Measurements from ENCODE around the gene MPHOSPH8. TPM values are rescaled to one million over a fixed set of nuclear protein-coding genes. Genes with fewer than 3 reads are reported as not detected.

MPHOSPH8 gene
- polyA plus RNA-seq, 1 donor (not counting 4 experiments of a cell fraction or from before 2014, with no cell fraction given), result 24.7 TPM

DNA sequence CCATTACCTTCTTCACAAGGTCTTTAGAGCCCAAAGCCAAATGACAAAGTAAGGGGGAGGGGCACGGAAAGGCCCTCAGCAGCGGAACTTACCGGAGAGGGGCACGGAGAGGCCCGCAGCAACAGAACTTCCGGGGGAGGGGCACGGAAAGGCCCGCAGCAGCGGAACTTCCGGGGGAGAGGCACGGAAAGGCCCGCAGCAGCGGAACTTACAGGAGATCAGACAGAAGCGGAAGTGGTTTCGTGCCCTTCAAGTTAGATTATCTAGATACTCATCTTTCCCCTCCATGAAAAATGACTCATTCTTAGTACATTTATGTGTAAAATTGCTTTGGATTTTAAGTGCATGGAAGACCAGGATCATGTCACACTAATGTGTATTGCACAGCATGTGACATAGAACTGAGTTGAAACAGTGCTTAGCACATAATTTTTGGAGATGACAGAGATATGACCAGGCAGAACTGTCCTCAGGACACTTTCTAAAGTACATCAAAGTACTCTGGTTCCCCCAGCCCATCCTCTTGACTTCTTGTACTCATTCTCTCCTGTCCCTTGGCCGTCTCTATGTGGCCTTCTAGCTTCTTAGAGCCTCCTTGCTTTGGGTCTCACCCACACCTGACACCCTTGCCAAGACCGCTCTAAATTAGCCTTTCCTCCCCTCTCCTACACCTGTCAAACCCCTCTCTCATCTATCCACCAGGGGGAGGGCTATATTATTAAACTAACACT is 46.4 kb upstream of the MPHOSPH8 start:
- Histone ChIP-seq H3K36me3 (ENCODE audit: control insufficient read depth in 2 of 2, extremely low read depth in 1 of 2, insufficient read depth in 2 of 2, low read length in 2 of 2) (no peaks in the 10 kb centered on the region), H3K4me3 (ENCODE audit: control insufficient read depth in 2 of 3, extremely low read depth in 1 of 3, insufficient read depth in 2 of 3, low read depth in 1 of 3, low read length in 3 of 3) (no peak overlapping the region), H3K27me3 (ENCODE audit: control insufficient read depth, extremely low read depth, insufficient read depth, low read length) (no peaks in the 10 kb centered on the region), H3K9me1 (ENCODE audit: control insufficient read depth, extremely low read depth, insufficient read depth, low read length) (no peaks in the 10 kb centered on the region), H3K4me1 (ENCODE audit: control insufficient read depth, extremely low read depth, insufficient read depth, low read length) (no peaks in the 10 kb centered on the region), H3K9ac (ENCODE audit: control insufficient read depth, extremely low read depth, insufficient read depth, low read length) (no peak overlapping the region), H3K79me2 (ENCODE audit: control insufficient read depth, insufficient read depth, low read length) (no peaks in the 10 kb centered on the region), H4K20me1 (ENCODE audit: control insufficient read depth, extremely low read depth, insufficient read depth, low read length) (no peaks in the 10 kb centered on the region), H3K27ac (ENCODE audit: control insufficient read depth, insufficient read depth, low read length) (no peak overlapping the region), H3K4me2 (ENCODE audit: control insufficient read depth, extremely low read depth, insufficient read depth, low read depth, low read length) (peak overlapping the region; percentile 69), H2AFZ (ENCODE audit: control insufficient read depth, low read length) (peak overlapping the region; percentile 60), H3K9me3 (ENCODE audit: control insufficient read depth, low read depth, low read length) (no peaks in the 10 kb centered on the region)
- no peak for TF ChIP-seq EZH2 (IDR thresholded peaks at IDR 0.05; ENCODE audit: low read length)
- TF ChIP-seq, protein P1, sequence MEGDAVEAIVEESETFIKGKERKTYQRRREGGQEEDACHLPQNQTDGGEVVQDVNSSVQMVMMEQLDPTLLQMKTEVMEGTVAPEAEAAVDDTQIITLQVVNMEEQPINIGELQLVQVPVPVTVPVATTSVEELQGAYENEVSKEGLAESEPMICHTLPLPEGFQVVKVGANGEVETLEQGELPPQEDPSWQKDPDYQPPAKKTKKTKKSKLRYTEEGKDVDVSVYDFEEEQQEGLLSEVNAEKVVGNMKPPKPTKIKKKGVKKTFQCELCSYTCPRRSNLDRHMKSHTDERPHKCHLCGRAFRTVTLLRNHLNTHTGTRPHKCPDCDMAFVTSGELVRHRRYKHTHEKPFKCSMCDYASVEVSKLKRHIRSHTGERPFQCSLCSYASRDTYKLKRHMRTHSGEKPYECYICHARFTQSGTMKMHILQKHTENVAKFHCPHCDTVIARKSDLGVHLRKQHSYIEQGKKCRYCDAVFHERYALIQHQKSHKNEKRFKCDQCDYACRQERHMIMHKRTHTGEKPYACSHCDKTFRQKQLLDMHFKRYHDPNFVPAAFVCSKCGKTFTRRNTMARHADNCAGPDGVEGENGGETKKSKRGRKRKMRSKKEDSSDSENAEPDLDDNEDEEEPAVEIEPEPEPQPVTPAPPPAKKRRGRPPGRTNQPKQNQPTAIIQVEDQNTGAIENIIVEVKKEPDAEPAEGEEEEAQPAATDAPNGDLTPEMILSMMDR (optimal IDR thresholded peaks at IDR 0.05 in 1 of 3, IDR thresholded peaks at IDR 0.05 in 1 of 3, conservative IDR thresholded peaks at IDR 0.05 in 1 of 3; ENCODE audit: extremely low read depth in 1 of 3, insufficient read depth in 2 of 3, low read length in 3 of 3), result peak in 1 of 3 experiments; percentile 4
- FAIRE-seq, result peak; percentile 52
- dilution Hi-C loops (cut with MboI; ENCODE audit: extremely low pct_ligation_motif_present, low sequenced_read_pairs), result no loop called here
- no peak for DNase-seq (ENCODE audit: low read depth, low spot score)

DNA sequence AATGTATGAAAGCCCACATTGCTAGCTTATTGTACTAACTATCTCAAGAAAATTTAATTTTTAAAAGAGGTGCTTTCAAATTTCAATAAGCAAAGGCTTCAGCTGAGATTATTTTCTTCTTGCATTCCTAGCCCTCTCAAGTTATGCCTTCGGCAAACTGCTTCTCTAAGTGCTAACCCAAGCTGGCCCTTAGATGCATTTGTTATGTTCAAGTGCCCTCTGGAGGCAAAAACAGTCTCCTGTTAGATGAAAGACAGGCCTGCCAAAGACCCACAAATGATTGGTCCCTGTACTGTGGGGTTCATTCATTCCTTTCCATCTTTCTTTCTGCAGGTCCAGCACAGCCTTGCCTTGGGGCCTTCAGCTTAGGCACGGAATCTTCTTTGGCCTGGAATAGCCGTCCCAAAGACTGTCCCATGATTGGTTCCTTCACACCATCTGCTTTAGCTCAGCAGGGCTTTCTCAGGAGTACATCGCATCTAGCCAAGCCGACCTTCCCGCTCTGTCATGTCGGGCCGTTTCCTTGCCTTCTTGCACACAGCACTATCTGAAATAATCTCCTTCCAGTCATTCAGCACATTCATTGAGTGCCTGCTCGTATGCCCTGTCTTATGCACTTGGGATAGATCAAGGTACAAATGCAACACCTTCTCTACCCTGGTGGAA is 45.7 kb upstream of the MPHOSPH8 start:
- dilution Hi-C loops (cut with MboI; ENCODE audit: extremely low pct_ligation_motif_present, low sequenced_read_pairs), result no loop called here
- no peak overlapping the region for H3K27ac ChIP-seq (ENCODE audit: control insufficient read depth, insufficient read depth, low read length)
- peak; percentile 60 for FAIRE-seq
- H2AFZ ChIP-seq (ENCODE audit: control insufficient read depth, low read length), result no peak overlapping the region
- DNase-seq (ENCODE audit: low read depth, low spot score), result no peak
- H3K27me3 ChIP-seq (ENCODE audit: control insufficient read depth, extremely low read depth, insufficient read depth, low read length), result no peaks in the 10 kb centered on the region
- H3K4me3 ChIP-seq (ENCODE audit: control insufficient read depth in 2 of 3, extremely low read depth in 1 of 3, insufficient read depth in 2 of 3, low read depth in 1 of 3, low read length in 3 of 3), result no peak overlapping the region
- H3K4me1 ChIP-seq (ENCODE audit: control insufficient read depth, extremely low read depth, insufficient read depth, low read length), result no peaks in the 10 kb centered on the region
- H3K79me2 ChIP-seq (ENCODE audit: control insufficient read depth, insufficient read depth, low read length), result no peaks in the 10 kb centered on the region
- H3K36me3 ChIP-seq (ENCODE audit: control insufficient read depth in 2 of 2, extremely low read depth in 1 of 2, insufficient read depth in 2 of 2, low read length in 2 of 2), result no peaks in the 10 kb centered on the region
- H3K9me3 ChIP-seq (ENCODE audit: control insufficient read depth, low read depth, low read length), result no peaks in the 10 kb centered on the region
- peak overlapping the region; percentile 69 for H3K4me2 ChIP-seq (ENCODE audit: control insufficient read depth, extremely low read depth, insufficient read depth, low read depth, low read length)
- H3K9ac ChIP-seq (ENCODE audit: control insufficient read depth, extremely low read depth, insufficient read depth, low read length), result no peak overlapping the region
- H4K20me1 ChIP-seq (ENCODE audit: control insufficient read depth, extremely low read depth, insufficient read depth, low read length), result no peaks in the 10 kb centered on the region
- TF ChIP-seq, protein P1 (optimal IDR thresholded peaks at IDR 0.05 in 1 of 3, IDR thresholded peaks at IDR 0.05 in 1 of 3, conservative IDR thresholded peaks at IDR 0.05 in 1 of 3; ENCODE audit: extremely low read depth in 1 of 3, insufficient read depth in 2 of 3, low read length in 3 of 3), result peak; percentile 28 to 49 (median 44)
- no peak for TF ChIP-seq EZH2 (IDR thresholded peaks at IDR 0.05; ENCODE audit: low read length)
- H3K9me1 ChIP-seq (ENCODE audit: control insufficient read depth, extremely low read depth, insufficient read depth, low read length), result no peaks in the 10 kb centered on the region

Measured in keratinocyte (primary cell).